VCaP (cell line): ENCODE measurements around the gene PTMA.

Experiments used
- H3K27ac ChIP-seq: fragments of 450-650 bp; 2 replicates; pipeline ENCODE4 v1.5.1; 2017
- TF ChIP-seq, protein P1 (sequence below): fragments of 450-650 bp; conservative IDR thresholded peaks from 2 replicates; pipeline ENCODE4 v1.5.1; 2017; ENCODE audit warnings: mild to moderate bottlenecking, moderate library complexity

The PTMA gene

DNA sequence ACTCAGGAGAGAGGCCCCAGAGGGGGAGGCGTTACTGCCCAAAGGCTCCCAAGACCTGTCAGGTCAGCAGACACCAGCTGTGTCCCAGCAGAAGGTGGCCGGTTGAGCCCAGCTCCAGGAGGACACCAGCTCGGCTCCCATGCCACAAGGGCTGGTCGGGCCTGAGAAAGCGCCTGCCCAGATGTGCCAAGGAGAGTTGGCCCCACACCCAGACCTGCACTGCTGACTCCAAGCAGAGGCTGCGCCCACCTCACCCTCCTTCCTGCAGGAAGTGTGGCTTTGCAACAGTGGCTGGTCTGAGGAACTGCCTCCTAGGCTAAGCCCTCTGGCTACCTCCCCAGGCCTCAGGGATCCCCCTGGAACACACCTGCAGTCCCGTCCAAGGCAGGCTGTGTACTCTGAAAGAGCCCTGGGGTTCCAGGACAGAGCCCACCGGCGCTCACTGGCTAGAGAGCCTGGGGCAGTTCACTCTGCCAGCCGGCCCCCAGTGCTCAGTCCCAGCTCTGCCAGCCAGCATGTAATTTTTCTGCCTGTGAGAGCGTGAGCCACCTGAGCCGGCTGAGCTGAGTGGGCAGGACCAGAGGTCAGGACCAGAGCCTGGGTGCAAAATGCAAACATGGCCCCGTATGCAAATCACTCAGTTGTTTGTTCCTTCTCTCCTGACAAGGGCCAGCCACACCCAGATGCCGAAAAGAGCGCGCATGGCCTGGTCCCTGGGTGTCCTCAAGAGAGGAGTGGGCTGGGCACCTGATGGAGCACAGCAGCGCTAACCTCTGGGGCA, 36.9 kb upstream of the PTMA start:
- TF ChIP-seq, protein P1, sequence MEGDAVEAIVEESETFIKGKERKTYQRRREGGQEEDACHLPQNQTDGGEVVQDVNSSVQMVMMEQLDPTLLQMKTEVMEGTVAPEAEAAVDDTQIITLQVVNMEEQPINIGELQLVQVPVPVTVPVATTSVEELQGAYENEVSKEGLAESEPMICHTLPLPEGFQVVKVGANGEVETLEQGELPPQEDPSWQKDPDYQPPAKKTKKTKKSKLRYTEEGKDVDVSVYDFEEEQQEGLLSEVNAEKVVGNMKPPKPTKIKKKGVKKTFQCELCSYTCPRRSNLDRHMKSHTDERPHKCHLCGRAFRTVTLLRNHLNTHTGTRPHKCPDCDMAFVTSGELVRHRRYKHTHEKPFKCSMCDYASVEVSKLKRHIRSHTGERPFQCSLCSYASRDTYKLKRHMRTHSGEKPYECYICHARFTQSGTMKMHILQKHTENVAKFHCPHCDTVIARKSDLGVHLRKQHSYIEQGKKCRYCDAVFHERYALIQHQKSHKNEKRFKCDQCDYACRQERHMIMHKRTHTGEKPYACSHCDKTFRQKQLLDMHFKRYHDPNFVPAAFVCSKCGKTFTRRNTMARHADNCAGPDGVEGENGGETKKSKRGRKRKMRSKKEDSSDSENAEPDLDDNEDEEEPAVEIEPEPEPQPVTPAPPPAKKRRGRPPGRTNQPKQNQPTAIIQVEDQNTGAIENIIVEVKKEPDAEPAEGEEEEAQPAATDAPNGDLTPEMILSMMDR, result no peak
- H3K27ac ChIP-seq, result no peak overlapping the region

DNA sequence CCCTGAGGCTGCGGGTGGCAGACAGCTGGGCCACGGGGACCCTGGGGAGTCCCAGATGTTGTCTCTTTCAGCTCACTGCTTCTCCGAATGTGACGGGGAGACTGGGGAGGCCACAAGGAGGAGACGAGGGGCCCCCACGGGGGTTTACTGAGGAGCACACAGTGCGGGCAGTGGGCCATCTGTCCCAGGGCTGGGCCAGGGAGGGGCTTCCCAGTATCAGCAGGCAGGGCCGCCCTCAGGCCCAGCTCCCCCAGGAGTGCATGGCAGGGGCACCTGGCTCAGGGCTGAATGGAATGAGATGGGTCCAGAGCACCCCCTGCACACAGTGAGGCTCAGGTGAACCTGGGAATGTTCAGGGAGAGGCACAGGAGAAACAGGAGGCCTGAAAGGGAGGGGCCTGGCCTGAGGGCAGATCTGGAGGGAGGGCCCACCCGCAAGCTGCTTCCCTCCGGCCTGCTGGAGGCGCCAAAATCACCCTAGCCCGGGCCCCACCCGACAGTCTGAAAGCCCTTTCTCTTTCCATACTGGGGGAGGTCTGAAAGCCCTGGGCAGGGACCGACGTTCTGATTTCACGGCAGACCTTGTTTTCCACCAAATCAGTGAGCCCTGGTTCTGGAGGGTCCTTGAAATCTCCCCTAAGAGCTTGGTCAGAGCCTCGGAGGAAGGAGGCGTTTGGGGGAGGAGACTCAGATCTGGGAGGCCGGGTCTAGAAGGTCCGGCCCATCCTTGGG, 35.5 kb upstream of the PTMA start:
- no peak overlapping the region for H3K27ac ChIP-seq
- TF ChIP-seq, protein P1, result no peak

DNA sequence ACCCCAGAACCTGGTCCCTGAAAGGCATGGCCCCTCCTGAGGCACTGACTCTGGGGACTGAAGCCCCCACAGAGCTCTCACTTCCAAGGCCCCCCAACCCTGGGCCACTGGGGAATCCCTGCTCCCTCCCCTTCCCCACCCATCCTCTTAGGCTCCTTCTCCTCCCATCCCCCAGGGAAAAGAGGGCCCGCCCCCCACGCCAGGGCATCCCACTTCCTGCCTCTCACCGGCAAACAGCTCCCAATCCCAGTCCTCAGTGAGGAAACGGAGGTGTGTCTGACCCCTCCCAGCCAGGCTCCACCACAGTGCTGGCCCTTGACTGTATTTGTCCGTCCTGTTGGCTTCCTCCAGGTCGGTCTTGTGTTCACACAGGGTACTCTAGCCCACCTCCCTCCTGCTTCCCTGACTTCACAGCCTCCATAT, 35.0 kb upstream of the PTMA start:
- H3K27ac ChIP-seq, result no peak overlapping the region
- TF ChIP-seq, protein P1, result no peak

DNA sequence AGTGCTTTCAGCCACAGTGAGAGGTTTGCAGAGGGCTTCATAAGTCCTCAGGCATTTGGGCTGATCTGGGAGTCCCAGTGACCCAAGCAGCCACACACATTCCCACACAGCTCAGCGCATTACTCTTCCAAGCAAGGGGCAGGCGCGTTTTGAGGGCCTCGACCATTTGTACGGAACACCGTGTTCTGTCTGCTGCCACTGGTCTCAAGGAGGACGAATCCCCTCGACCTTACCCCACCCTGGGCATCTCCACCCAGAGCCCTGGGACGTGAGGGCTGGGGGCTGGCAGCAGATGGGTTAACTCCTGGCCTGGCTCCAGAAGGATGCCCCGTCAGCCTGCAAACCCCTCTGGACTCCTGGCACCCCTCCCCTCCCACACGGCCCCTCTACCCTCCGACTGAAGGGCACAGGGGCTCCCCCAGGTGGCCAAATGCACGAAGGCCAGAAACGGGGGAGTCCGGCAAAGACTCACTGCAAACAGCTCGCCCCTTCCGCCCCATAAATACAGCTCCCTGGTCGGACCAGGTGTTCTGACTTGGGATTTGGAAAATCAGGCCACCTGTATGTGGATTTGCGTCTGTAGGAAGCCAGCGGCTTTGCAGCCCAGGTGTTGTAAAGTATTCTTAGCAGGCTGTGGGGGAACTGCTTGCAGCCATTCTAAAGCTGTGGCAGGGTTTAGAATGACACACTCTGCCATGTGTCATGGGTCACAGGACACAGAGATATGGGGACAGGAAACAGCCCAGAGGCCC, 33.6 kb upstream of the PTMA start:
- TF ChIP-seq, protein P1, result peak; percentile 80
- no peak overlapping the region for H3K27ac ChIP-seq

DNA sequence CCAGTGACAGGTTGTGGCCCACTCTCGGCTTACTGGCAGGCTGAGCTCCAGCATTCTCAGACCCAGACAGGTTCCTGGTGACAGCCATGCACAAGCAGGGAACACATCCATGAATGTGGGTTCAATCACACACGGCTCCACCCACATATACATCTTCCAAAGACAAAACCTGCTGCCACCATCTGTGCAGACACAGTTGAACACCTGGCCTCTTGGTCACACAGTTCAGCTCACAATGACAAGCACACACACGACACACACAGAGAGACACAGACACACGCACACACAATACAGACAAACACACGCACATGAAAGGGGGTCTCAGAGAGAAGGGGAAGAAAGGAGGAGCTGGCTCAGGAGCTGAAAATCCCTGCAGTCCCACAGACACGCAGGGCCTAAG, 32.1 kb upstream of the PTMA start:
- H3K27ac ChIP-seq, result no peak overlapping the region
- TF ChIP-seq, protein P1, result no peak

DNA sequence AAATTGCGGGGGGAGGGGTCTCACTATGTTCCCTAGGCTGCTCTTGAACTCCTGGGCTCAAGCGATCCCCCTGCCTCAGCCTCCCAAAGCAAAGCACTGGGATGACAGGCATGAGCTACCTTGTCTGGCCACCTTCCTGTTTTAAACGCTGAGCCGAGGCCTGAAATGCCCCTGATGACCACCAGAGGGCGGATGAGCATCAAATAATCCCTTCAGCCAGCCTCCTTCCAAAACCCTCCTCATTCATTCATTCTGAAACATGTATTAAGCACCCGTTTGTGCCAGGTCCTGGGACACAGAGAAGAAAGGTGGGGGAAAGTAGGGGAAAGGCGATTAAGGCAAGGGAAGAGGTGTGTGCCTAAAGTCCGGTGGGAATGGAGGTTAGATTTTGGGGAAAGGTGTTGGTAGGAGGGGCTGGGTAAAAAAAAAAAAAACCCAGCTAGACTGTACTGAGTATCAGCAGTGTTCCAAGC, 30.7 kb upstream of the PTMA start:
- no peak overlapping the region for H3K27ac ChIP-seq
- TF ChIP-seq, protein P1, result peak; percentile 89

DNA sequence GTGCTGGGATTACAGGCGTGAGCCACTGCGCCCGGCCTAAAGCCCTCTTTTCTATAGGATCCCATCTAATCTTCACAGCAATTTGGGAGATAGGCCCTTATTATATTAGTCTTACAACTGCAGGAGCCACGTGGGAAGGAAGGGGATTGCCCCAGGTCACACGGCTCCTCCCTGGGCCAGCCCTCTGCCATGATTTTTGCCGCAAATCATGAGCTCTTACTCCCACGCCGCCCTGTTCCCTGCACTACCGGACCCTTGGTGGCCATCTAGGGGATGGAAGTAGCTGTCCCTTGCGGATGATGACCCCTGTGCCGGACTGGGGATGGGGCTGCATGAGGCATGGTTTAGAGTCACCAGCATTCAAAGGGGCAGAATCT, 28.4 kb upstream of the PTMA start:
- no peak overlapping the region for H3K27ac ChIP-seq
- TF ChIP-seq, protein P1, result no peak
